HUES64 (cell line): ENCODE data around the gene CST3.

Source experiments
- H3K27ac ChIP-seq: 2 replicates; pipeline ENCODE4 v1.7.0; 2013; ENCODE audit warnings: low read depth, low read length, inconsistent platforms
- H3K27me3 ChIP-seq: 2 replicates; pipeline ENCODE4 v1.6.1; 2013; ENCODE audit warnings: mild to moderate bottlenecking, low read length; ENCODE audit not compliant: insufficient read depth
- H3K36me3 ChIP-seq: 2 replicates; pipeline ENCODE4 v1.6.1; 2013; ENCODE audit warnings: mild to moderate bottlenecking, low read length; ENCODE audit not compliant: insufficient read depth
- H3K4me1 ChIP-seq: 2 replicates; pipeline ENCODE4 v1.6.1; 2013; ENCODE audit warnings: mild to moderate bottlenecking, low read length, moderate library complexity; ENCODE audit not compliant: insufficient read depth
- H3K4me3 ChIP-seq: 2 replicates; pipeline ENCODE4 v1.5.1; 2013; ENCODE audit warnings: mild to moderate bottlenecking, low read length, moderate library complexity
- H3K9ac ChIP-seq: 2 replicates; pipeline ENCODE4 v1.6.1; 2013; ENCODE audit warnings: mild to moderate bottlenecking, low read depth, low read length
- H3K9me3 ChIP-seq: 2 replicates; pipeline ENCODE4 v1.6.1; 2013; ENCODE audit warnings: low read depth, low read length; ENCODE audit not compliant: insufficient read depth
- WGBS: fragments of 150-250, 120-280 bp; methylation state at CpG from one replicate; pipeline ENCODE4 v1.1.7; 2013; ENCODE audit warnings: missing lambda C conversion rate; 5-methylcytosine and 5-hydroxymethylcytosine counted together

CST3 gene

DNA sequence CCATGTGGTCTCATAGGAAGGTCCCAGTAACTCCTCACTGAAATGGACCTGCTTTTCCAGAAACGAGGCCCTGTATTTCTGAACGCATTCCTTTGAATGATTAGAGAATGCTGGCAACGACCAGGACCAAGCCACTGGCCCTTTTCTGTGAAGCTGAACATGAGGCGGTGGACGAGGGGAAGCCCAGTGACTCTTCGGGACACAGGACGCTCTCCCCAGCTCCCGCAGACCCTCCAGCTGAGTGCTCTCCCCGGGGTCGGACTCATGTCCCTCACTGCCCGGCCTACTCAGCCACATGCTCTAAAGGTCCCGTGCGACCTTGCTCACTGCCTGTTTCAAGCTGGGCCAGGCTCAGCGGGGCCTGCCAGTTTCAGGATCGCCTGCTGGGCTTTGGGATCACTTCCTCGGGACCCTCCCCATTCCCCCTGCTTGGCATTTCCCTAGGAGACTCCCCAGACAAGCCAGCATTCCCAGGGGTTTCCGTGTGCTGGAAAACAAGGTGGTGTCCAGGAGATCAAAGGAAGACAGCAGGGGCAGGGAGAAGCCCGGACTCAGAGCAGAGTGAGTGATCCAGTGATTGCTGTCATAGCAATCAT, 29.4 kb downstream of the CST3 start:
- H3K4me1 ChIP-seq: peaks cover 16% of the 10 kb centered on the region
- H3K27me3 ChIP-seq: no peaks in the 10 kb centered on the region; the same call in 1 of the 2 replicates
- H3K9ac ChIP-seq: no peak overlapping the region
- no peaks in the 10 kb centered on the region for H3K36me3 ChIP-seq
- WGBS: 53% methylated on average over 18 of the region's 18 CpGs
- H3K9me3 ChIP-seq: no peaks in the 10 kb centered on the region
- no peak overlapping the region for H3K27ac ChIP-seq
- no peak overlapping the region for H3K4me3 ChIP-seq

DNA sequence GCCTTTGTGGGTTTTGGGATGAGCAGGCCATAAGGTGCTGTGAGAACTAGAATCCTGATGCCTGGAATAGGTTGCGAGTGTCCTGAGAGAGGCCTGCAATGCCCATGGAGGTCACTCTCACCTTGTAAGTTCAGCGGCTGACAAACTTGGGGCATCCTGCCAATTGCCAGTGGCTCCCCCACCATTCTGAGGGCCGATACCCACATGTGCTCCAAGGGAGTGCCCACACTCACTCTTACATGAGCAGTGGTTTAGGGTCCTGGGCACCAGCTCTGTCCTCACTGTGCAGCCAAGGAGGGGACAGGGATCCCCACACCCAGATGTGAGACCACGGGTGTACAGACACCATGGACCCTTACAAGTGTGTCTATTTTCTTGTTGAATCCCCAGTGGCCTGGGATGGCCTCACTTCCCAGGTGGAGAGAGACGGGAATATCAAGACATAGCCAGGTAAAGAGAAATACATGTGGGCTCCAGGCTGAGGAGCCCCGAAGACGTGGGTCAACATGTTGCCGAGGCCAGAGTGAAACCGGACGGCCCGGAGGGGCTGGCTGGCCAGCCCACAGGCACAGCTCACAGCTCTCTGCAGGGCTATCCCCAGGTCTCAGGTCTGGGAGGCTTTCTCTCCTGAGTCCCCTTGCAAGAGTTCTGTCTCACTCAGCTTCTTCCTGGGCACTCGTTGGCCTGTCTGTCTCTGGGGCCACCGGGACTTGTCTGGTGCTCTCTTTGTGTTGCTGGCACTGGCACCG, 30.1 kb downstream of the CST3 start:
- WGBS: 95% methylated on average over 14 of the region's 14 CpGs
- peaks cover 16% of the 10 kb centered on the region for H3K4me1 ChIP-seq
- no peaks in the 10 kb centered on the region for H3K9me3 ChIP-seq
- no peak overlapping the region for H3K27ac ChIP-seq
- H3K36me3 ChIP-seq: no peaks in the 10 kb centered on the region
- H3K27me3 ChIP-seq: no peaks in the 10 kb centered on the region; the same call in 1 of the 2 replicates
- no peak overlapping the region for H3K4me3 ChIP-seq
- no peak overlapping the region for H3K9ac ChIP-seq

DNA sequence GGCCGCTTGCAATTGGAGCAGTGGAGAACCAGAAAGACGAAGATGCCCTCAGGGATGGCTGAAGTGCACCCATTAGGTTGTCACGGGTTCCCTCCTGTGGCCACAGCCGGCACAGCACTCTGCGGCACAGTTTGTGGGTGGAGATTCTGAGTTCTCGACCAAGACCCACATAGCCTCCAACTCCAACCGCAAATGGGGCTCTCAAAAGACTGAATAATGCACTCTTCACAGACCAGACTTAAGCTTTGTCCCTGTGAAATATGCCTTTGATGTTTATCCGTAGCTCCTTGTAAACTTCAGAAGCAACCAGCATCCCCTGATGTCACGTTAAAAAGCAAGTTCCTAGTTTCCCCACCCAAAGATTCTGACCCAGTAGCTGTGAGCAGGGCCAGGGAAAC, 31.1 kb downstream of the CST3 start:
- WGBS: 18% methylated on average over 9 of the region's 9 CpGs

DNA sequence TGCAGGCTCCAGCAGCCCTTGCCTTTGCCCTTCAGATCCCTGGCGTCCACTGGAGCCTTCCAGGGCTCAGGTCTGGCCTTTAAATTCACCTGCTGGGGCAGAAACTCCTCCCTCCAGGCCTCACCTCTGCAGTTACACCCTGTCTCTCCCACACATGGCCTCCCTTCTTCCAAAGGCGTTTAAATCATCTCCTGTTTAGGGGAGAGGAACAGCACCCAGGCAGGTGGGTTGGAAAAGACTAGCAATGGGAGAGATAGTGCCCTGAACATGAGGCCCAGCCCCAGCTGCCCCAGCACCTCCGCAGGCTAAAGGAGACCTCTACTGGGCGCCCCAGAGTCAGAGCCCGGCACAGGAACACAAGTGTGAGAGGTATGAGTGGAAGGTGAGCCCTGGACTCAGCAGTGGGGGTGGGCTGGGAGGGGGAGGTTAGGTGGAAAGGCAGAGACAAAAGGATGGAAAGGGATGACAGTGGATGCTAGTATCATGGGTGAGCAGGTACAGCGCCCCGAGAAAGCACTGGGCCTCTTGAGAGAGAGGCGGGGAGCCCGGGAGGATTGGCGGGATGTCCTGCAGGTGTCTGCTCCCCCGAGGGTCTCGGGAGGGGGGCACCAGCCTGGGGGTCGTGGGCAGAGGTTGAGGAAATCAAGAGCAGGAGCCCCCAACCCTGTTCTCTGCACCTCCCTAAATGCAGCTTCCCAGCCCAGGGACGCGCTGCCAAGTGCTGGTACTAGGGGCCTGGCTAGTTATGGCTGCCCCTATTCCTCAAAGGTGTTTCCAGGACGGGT, 31.7 kb downstream of the CST3 start, which contains the start of gene CST9:
Gene CST9 (minus strand): TSS at position 51 of the 785 bp plus-strand sequence. CDS start 53 bp downstream, outside the sequence.
- Histone ChIP-seq H3K27ac (no peak within 1 kb of the TSS), H3K4me3 (no peak within 1 kb of the TSS), H3K27me3 (no peaks in the 10 kb centered on the region; the same call in 1 of the 2 replicates), H3K9me3 (no peaks in the 10 kb centered on the region), H3K4me1 (peaks cover 16% of the 10 kb centered on the region), H3K9ac (no peak within 1 kb of the TSS), H3K36me3 (no peaks in the 10 kb centered on the region)
- WGBS: 67% methylated on average over 16 of the region's 16 CpGs

More for the DNA sequence above, 31.1 kb downstream of the CST3 start:
- no peaks in the 10 kb centered on the region for H3K36me3 ChIP-seq
- peaks cover 16% of the 10 kb centered on the region for H3K4me1 ChIP-seq
- no peak overlapping the region for H3K9ac ChIP-seq
- no peaks in the 10 kb centered on the region; the same call in 1 of the 2 replicates for H3K27me3 ChIP-seq
- H3K4me3 ChIP-seq: no peak overlapping the region
- no peak overlapping the region for H3K27ac ChIP-seq
- no peaks in the 10 kb centered on the region for H3K9me3 ChIP-seq

DNA sequence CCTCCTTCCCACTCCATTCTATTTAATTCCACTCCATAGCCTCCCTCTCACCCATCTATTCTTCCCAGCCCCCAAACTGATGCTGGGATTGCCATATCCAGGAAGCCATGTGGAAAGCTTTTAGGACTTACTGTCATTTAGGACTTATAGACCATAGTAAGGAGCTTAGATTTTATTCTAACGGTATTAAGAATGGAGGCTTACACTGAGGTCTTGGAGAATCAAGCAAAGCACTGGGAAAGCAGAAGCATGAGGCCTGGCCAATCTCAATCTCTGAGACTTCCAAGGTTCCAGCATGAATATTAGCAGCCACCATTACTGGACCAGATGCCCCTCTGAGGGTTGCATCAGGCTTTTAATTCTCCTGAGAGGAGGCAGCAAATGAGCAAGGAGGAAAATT, 33.4 kb downstream of the CST3 start:
- no peaks in the 10 kb centered on the region; the same call in 1 of the 2 replicates for H3K27me3 ChIP-seq
- H3K4me3 ChIP-seq: no peak overlapping the region
- no peak overlapping the region for H3K9ac ChIP-seq
- no peaks in the 10 kb centered on the region for H3K36me3 ChIP-seq
- peaks cover 11% of the 10 kb centered on the region for H3K4me1 ChIP-seq
- no peaks in the 10 kb centered on the region for H3K9me3 ChIP-seq
- H3K27ac ChIP-seq: no peak overlapping the region
- 97% methylated on average over 1 of the region's 1 CpG for WGBS

DNA sequence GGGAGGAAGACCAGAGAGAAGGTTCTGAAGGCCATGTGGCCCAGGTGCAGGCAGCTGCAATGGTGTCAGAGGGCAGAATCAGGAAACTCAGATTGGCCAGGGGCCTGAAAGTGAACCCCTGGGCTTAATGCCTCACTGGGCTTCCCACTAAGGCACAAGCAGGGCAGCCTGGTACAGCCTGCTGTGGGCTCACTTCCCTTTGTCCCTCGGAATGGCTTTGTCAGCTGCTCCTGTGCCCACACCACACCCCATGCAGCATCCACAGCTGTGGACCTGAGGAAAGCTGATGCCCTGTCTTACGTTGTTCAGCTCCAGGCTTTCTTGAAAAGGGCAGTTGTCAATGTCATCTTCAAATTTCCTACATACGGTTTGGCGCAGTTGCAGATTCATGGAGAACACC, 34.4 kb downstream of the CST3 start:
- Histone ChIP-seq H3K9me3 (no peaks in the 10 kb centered on the region), H3K4me3 (no peak overlapping the region), H3K36me3 (no peaks in the 10 kb centered on the region), H3K9ac (no peak overlapping the region), H3K27me3 (no peaks in the 10 kb centered on the region; the same call in 1 of the 2 replicates), H3K4me1 (peaks cover 5% of the 10 kb centered on the region), H3K27ac (no peak overlapping the region)
- 96% methylated on average over 4 of the region's 4 CpGs for WGBS

DNA sequence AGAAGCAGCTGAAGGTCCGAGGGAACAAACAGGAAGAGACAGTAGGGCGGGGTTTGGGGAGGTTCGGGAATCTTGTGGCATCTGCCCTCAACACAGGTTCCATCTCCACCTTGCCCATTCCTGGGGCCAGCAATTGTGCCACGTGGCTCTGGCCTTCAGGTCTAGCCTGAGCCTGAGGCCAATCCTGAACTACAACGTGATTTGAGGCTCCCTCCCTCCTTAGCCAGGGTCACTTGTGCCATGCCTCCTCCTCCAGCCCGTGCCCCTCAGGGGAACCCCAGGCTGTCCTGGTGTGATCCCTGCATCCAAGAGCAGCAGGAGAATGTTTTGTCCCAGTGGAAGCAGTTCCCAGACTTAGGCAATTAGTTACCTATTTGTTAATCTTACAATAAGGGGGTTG, 35.1 kb downstream of the CST3 start:
- no peaks in the 10 kb centered on the region; the same call in 1 of the 2 replicates for H3K4me1 ChIP-seq
- no peak overlapping the region for H3K9ac ChIP-seq
- H3K27ac ChIP-seq: no peak overlapping the region
- WGBS: 93% methylated on average over 6 of the region's 6 CpGs
- H3K4me3 ChIP-seq: no peak overlapping the region
- H3K9me3 ChIP-seq: no peaks in the 10 kb centered on the region
- H3K36me3 ChIP-seq: no peaks in the 10 kb centered on the region
- H3K27me3 ChIP-seq: no peaks in the 10 kb centered on the region

DNA sequence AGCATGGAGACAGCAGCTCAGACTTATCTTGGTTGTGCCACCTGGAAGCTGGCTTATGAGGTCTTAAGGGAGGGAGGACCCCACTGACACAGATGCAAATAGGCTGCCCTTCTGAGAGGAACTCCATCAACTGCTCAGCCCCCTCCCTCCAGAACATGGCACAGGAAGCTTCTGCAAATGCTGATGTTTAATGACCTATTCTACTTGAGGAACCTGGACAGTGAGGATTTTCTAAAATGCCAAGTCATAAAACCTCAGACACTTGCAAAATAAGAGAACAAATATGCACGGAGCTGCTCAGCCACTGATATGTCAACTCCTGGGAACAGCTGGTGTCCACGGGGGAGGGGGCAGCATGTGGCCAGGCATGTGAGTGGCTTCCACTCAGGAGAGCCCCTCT, 35.5 kb downstream of the CST3 start:
- Histone ChIP-seq H3K27ac (no peak overlapping the region), H3K27me3 (no peaks in the 10 kb centered on the region), H3K4me1 (no peaks in the 10 kb centered on the region; the same call in 1 of the 2 replicates), H3K9me3 (no peaks in the 10 kb centered on the region), H3K36me3 (no peaks in the 10 kb centered on the region), H3K9ac (no peak overlapping the region), H3K4me3 (no peak overlapping the region)
- 94% methylated on average over 2 of the region's 2 CpGs for WGBS

- H3K9ac ChIP-seq: no peak overlapping the region
- WGBS: 91% methylated on average over 4 of the region's 4 CpGs
- no peaks in the 10 kb centered on the region for H3K9me3 ChIP-seq
- no peaks in the 10 kb centered on the region for H3K36me3 ChIP-seq
- no peaks in the 10 kb centered on the region for H3K27me3 ChIP-seq
- no peak overlapping the region for H3K27ac ChIP-seq
- H3K4me3 ChIP-seq: no peak overlapping the region
- no peaks in the 10 kb centered on the region; the same call in 1 of the 2 replicates for H3K4me1 ChIP-seq
Observed at GRCh38 chr20:23601715-23602114, 36.0 kb downstream of the CST3 start.

- Histone ChIP-seq H3K9ac (no peak overlapping the region), H3K27ac (no peak overlapping the region), H3K36me3 (no peaks in the 10 kb centered on the region), H3K9me3 (no peaks in the 10 kb centered on the region), H3K4me3 (no peak overlapping the region), H3K4me1 (peaks cover 5% of the 10 kb centered on the region; the same call in 1 of the 2 replicates), H3K27me3 (no peaks in the 10 kb centered on the region)
Observed at GRCh38 chr20:23598481-23598880, 39.3 kb downstream of the CST3 start.
